ENCODE measurements around the gene HIBCH. TPM values are rescaled to one million over a fixed set of nuclear protein-coding genes. Genes with fewer than 3 reads are reported as not detected.
"Not testable (repeated sequence)": the region's sequence is repeated elsewhere in the genome, so short reads cannot be mapped to it uniquely, and the experiment has no call there.

The HIBCH gene
- total and polyA plus RNA-seq, 2 donors (not counting 3 experiments of a cell fraction or from before 2014, with no cell fraction given), result 6.4 to 24.7 TPM

- no peak for DNase-seq (ENCODE audit: low read depth, low spot score)
- POLR2A ChIA-PET, result no interaction called here
- intact Hi-C loops (cut with micrococcal nuclease) (no loop called here), dilution Hi-C loops (cut with MboI; ENCODE audit: extremely low pct_ligation_motif_present, low sequenced_read_pairs) (no loop called here)
- Histone ChIP-seq H3K27me3 (ENCODE audit: control insufficient read depth in 2 of 2, insufficient read depth in 2 of 2, low read length in 2 of 2) (no peaks in the 10 kb centered on the region), H3K9ac (replicated peaks; ENCODE audit: extremely low read depth, insufficient read depth, low read length) (no peak overlapping the region), H2AFZ (ENCODE audit: low read depth, low read length) (no peak overlapping the region), H3K79me2 (ENCODE audit: control insufficient read depth, insufficient read depth, low read length) (no peaks in the 10 kb centered on the region), H3K9me1 (replicated peaks; ENCODE audit: control insufficient read depth, extremely low read depth, insufficient read depth, low read length) (no peaks in the 10 kb centered on the region), H3K4me2 (ENCODE audit: insufficient read depth, low read length) (no peak overlapping the region), H3K4me1 (ENCODE audit: control insufficient read depth, extremely low read depth, insufficient read depth, low read length) (no peaks in the 10 kb centered on the region), H3K36me3 (ENCODE audit: control insufficient read depth in 2 of 2, extremely low read depth in 1 of 2, insufficient read depth in 2 of 2, low read length in 2 of 2) (no peaks in the 10 kb centered on the region), H4K20me1 (replicated peaks; ENCODE audit: control insufficient read depth, extremely low read depth, insufficient read depth, low read length) (no peaks in the 10 kb centered on the region), H3K4me3 (replicated peaks in 1 of 3; ENCODE audit: insufficient read depth in 1 of 3, low read depth in 1 of 3, low read length in 3 of 3) (no peak overlapping the region), H3K27ac (ENCODE audit: insufficient read depth, low read depth, low read length) (no peak overlapping the region), H3K9me3 (replicated peaks; ENCODE audit: control insufficient read depth, insufficient read depth, low read length) (no peaks in the 10 kb centered on the region)
- no peak for FAIRE-seq
- CTCF ChIA-PET, result no interaction called here
- no TSS peak for BruUV-seq (replicated peaks)
- TF ChIP-seq MAX (IDR thresholded peaks at IDR 0.05; ENCODE audit: insufficient read depth, insufficient read length), result no peak
- no peak for TF ChIP-seq MYC (IDR thresholded peaks at IDR 0.05; ENCODE audit: low read depth, low read length)
- TF ChIP-seq JUN (IDR thresholded peaks at IDR 0.05; ENCODE audit: borderline replicate concordance, insufficient read depth, insufficient read length, low read depth), result no peak
Observed at GRCh38 chr2:190235101-190235500, 84.5 kb downstream of the HIBCH start.

GRCh38 chr2:190223989-190224388 is 95.6 kb downstream of the HIBCH start:
- CTCF ChIA-PET, result not testable (repeated sequence)

GRCh38 chr2:190222745-190223144 is 96.9 kb downstream of the HIBCH start:
- H3K4me1 ChIP-seq (ENCODE audit: control insufficient read depth, extremely low read depth, insufficient read depth, low read length); H3K9me1 ChIP-seq (replicated peaks; ENCODE audit: control insufficient read depth, extremely low read depth, insufficient read depth, low read length); FAIRE-seq; H4K20me1 ChIP-seq (replicated peaks; ENCODE audit: control insufficient read depth, extremely low read depth, insufficient read depth, low read length); POLR2A ChIA-PET; H3K9me3 ChIP-seq (replicated peaks; ENCODE audit: control insufficient read depth, insufficient read depth, low read length); H3K4me2 ChIP-seq (ENCODE audit: insufficient read depth, low read length); H3K79me2 ChIP-seq (ENCODE audit: control insufficient read depth, insufficient read depth, low read length); H2AFZ ChIP-seq (ENCODE audit: low read depth, low read length); H3K27ac ChIP-seq (ENCODE audit: insufficient read depth, low read depth, low read length); CTCF ChIA-PET; H3K36me3 ChIP-seq (ENCODE audit: control insufficient read depth in 2 of 2, extremely low read depth in 1 of 2, insufficient read depth in 2 of 2, low read length in 2 of 2); H3K27me3 ChIP-seq (ENCODE audit: control insufficient read depth in 2 of 2, insufficient read depth in 2 of 2, low read length in 2 of 2); intact Hi-C loops (cut with micrococcal nuclease); H3K4me3 ChIP-seq (replicated peaks in 1 of 3; ENCODE audit: insufficient read depth in 1 of 3, low read depth in 1 of 3, low read length in 3 of 3); dilution Hi-C loops (cut with MboI; ENCODE audit: extremely low pct_ligation_motif_present, low sequenced_read_pairs); H3K9ac ChIP-seq (replicated peaks; ENCODE audit: extremely low read depth, insufficient read depth, low read length); BruUV-seq (replicated peaks); DNase-seq (ENCODE audit: low read depth, low spot score): not testable (repeated sequence)

More at GRCh38 chr2:190223989-190224388, 95.6 kb downstream of the HIBCH start:
- H3K9ac ChIP-seq (replicated peaks; ENCODE audit: extremely low read depth, insufficient read depth, low read length); DNase-seq (ENCODE audit: low read depth, low spot score); H3K79me2 ChIP-seq (ENCODE audit: control insufficient read depth, insufficient read depth, low read length); H3K9me1 ChIP-seq (replicated peaks; ENCODE audit: control insufficient read depth, extremely low read depth, insufficient read depth, low read length); H3K9me3 ChIP-seq (replicated peaks; ENCODE audit: control insufficient read depth, insufficient read depth, low read length); H3K36me3 ChIP-seq (ENCODE audit: control insufficient read depth in 2 of 2, extremely low read depth in 1 of 2, insufficient read depth in 2 of 2, low read length in 2 of 2); H3K27ac ChIP-seq (ENCODE audit: insufficient read depth, low read depth, low read length); H3K4me3 ChIP-seq (replicated peaks in 1 of 3; ENCODE audit: insufficient read depth in 1 of 3, low read depth in 1 of 3, low read length in 3 of 3); H3K27me3 ChIP-seq (ENCODE audit: control insufficient read depth in 2 of 2, insufficient read depth in 2 of 2, low read length in 2 of 2); dilution Hi-C loops (cut with MboI; ENCODE audit: extremely low pct_ligation_motif_present, low sequenced_read_pairs); H3K4me1 ChIP-seq (ENCODE audit: control insufficient read depth, extremely low read depth, insufficient read depth, low read length); BruUV-seq (replicated peaks); intact Hi-C loops (cut with micrococcal nuclease); FAIRE-seq; POLR2A ChIA-PET; H3K4me2 ChIP-seq (ENCODE audit: insufficient read depth, low read length); H4K20me1 ChIP-seq (replicated peaks; ENCODE audit: control insufficient read depth, extremely low read depth, insufficient read depth, low read length); H2AFZ ChIP-seq (ENCODE audit: low read depth, low read length): not testable (repeated sequence)
